Kidney (tissue), 14 donors: ENCODE results near the gene FUCA1. TPM values are rescaled to one million over a fixed set of nuclear protein-coding genes. Genes with fewer than 3 reads are reported as not detected.

Experiments used
- DNase-seq, 5 donors: peaks; one replicate each; pipeline ENCODE4 v3.0.0-alpha.2; 2013 to 2020
- FAIRE-seq: peaks from 2 replicates; lab custom pipeline; 2012; peaks lifted over from hg19 to GRCh38; lab: Jason Lieb, UNC
- H3K27ac ChIP-seq, 2 donors: one replicate each; pipeline ENCODE4 v1.7.0; 2013; ENCODE audit warnings: low read depth in 2 of 2, low read length in 2 of 2, inconsistent platforms in 1 of 2
- H3K27me3 ChIP-seq: one replicate; pipeline ENCODE4 v1.7.1; 2013; ENCODE audit warnings: low read length, inconsistent platforms; ENCODE audit not compliant: control insufficient read depth, insufficient read depth
- H3K36me3 ChIP-seq, 3 donors: one replicate each; pipeline versions ENCODE4 v1.7.0 to v1.7.1; 2013; ENCODE audit warnings: low read length in 3 of 3, control low read depth in 1 of 3, inconsistent platforms in 1 of 3; ENCODE audit not compliant: insufficient read depth in 3 of 3, control insufficient read depth in 2 of 3
- H3K4me1 ChIP-seq, 3 donors: one replicate each; pipeline versions ENCODE4 v1.7.0 to v1.7.1; 2013; ENCODE audit warnings: low read length in 3 of 3, inconsistent platforms in 1 of 3, low read depth in 1 of 3; ENCODE audit not compliant: control insufficient read depth in 2 of 3, insufficient read depth in 2 of 3
- H3K4me3 ChIP-seq, 3 donors: one replicate each; pipeline versions ENCODE4 v1.7.0 to v1.8.1; 2013; ENCODE audit warnings: low read length in 3 of 3, control low read depth in 1 of 3, inconsistent platforms in 1 of 3
- H3K9ac ChIP-seq, 3 donors: one replicate each; pipeline versions ENCODE4 v1.7.0 to v1.7.1; 2013; ENCODE audit warnings: low read length in 3 of 3, control low read depth in 1 of 3, inconsistent platforms in 1 of 3
- H3K9me3 ChIP-seq, 3 donors: one replicate each; pipeline versions ENCODE4 v1.7.0 to v1.7.1; 2013; ENCODE audit warnings: low read length in 3 of 3, control low read depth in 1 of 3, inconsistent platforms in 1 of 3; ENCODE audit not compliant: control insufficient read depth in 2 of 3, insufficient read depth in 1 of 3
- CTCF ChIP-seq: IDR thresholded peaks from 3 replicates; pipeline ENCODE4 v1.5.1; 2012; ENCODE audit warnings: mild to moderate bottlenecking, moderate library complexity, borderline replicate concordance; ENCODE audit not compliant: insufficient read depth; ENCODE audit errors: extremely low read depth
- intact Hi-C: fragments of 100-400 bp; cut with DNase I; formaldehyde crosslinking; loops from one replicate; pipeline ENCODE4 v1.11.1; 2022
- polyA plus RNA-seq: library from polyadenylated mRNA; stranded (reverse); fragments of 350-450 nt; fragmentation: Illumina TruSeq; extraction: RNeasy Lipid Tissue Mini Kit (QIAGEN cat#74804); gene quantifications from one replicate; pipeline ENCODE4 v1.2.3, GENCODE V29; 2014; ENCODE audit warnings: low read depth, low replicate concordance; ENCODE audit not compliant: insufficient read depth
- total RNA-seq: library from RNA; stranded (reverse); fragmentation: NEBNext Ultra II Directional; extraction: Animal tissue kit (Norgen Biotek cat#: 25700); gene quantifications from one replicate; pipeline ENCODE4 v1.2.1, GENCODE V29; 2021
- donor health status: control.
- donor health status: control.
- donor health status: control.
- donor health status: control.
- donor health status: control.
- donor health status: DM: yes; HTN: yes; CAD: no.
- donor health status: Normal renal cell carcinoma (clear cell type).

FUCA1 gene
- total and polyA plus RNA-seq, 2 donors from 2014 or later = 69.2 to 88.3 TPM

GRCh38 chr1:23809751-23810171 lies 58.3 kb downstream of the FUCA1 start:
- H3K4me1 ChIP-seq = peaks cover 0 to 9% (median 6%) of the 10 kb centered on the region in 3 donors
- peak; percentile 76 for TF ChIP-seq CTCF
- peak; percentile 58 to 85 (median 63) for DNase-seq
- intact Hi-C loops = no loop called here
- H3K9me3 ChIP-seq = no peaks in the 10 kb centered on the region
- H3K27ac ChIP-seq = peak overlapping the region; percentile 59 to 67
- H3K9ac ChIP-seq = no peak overlapping the region
- H3K27me3 ChIP-seq = no peaks in the 10 kb centered on the region
- FAIRE-seq = no peak
- peaks cover 4 to 30% (median 25%) of the 10 kb centered on the region in 3 donors for H3K36me3 ChIP-seq
- no peak overlapping the region for H3K4me3 ChIP-seq

- no peak overlapping the region for H3K4me3 ChIP-seq
- no peaks in the 10 kb centered on the region for H3K9me3 ChIP-seq
- intact Hi-C loops = no loop called here
- TF ChIP-seq CTCF = no peak
- FAIRE-seq = no peak
- H3K27ac ChIP-seq = no peak overlapping the region
- no peak for DNase-seq
- H3K9ac ChIP-seq = no peak overlapping the region
- peaks cover 3 to 23% (median 16%) of the 10 kb centered on the region in 3 donors for H3K36me3 ChIP-seq
- no peaks in the 10 kb centered on the region for H3K27me3 ChIP-seq
- H3K4me1 ChIP-seq = peaks cover 0 to 9% (median 6%) of the 10 kb centered on the region in 3 donors
Measured at GRCh38 chr1:23807453-23807852, 60.6 kb downstream of the FUCA1 start.

- H3K9me3 ChIP-seq = no peaks in the 10 kb centered on the region
Measured at GRCh38 chr1:23806280-23806679, 61.8 kb downstream of the FUCA1 start.

More at GRCh38 chr1:23806280-23806679, 61.8 kb downstream of the FUCA1 start:
- FAIRE-seq = no peak
- H3K27ac ChIP-seq = no peak overlapping the region
- H3K4me1 ChIP-seq = peaks cover 0 to 14% (median 13%) of the 10 kb centered on the region in 3 donors
- TF ChIP-seq CTCF = no peak
- H3K27me3 ChIP-seq = no peaks in the 10 kb centered on the region
- no peak overlapping the region for H3K9ac ChIP-seq
- H3K4me3 ChIP-seq = no peak overlapping the region
- peaks cover 3 to 23% (median 13%) of the 10 kb centered on the region in 3 donors for H3K36me3 ChIP-seq
- DNase-seq = no peak
- intact Hi-C loops = no loop called here
